Endothelial cell of umbilical vein (primary cell): ENCODE results near the gene SLC35F3. TPM values are rescaled to one million over a fixed set of nuclear protein-coding genes. Genes with fewer than 3 reads are reported as not detected.

ENCODE experiments used
- BruUV-seq: library from RNA; stranded (reverse); fragments of 400-500 nt; replicated peaks from 2 replicates; lab custom pipeline; 2021; lab: Mats Ljungman, UMichigan
- CTCF ChIA-PET: fragments of 300-600, 350-600 bp; sonication (Branson Sonifier 250); formaldehyde crosslinking; loops from one replicate; lab custom pipeline; 2021; ENCODE audit warnings: antibody characterized with exemption, inconsistent platforms; lab: Charles Lee
- POLR2A ChIA-PET: fragments of 300-600, 350-600 bp; sonication (Branson Sonifier 250); formaldehyde crosslinking; loops from one replicate; lab custom pipeline; 2021; ENCODE audit warnings: antibody characterized with exemption, inconsistent platforms; lab: Charles Lee
- DNase-seq: peaks from one replicate; pipeline ENCODE4 v3.0.0-alpha.2; 2011; ENCODE audit warnings: low read depth, low spot score
- FAIRE-seq: peaks from 2 replicates; lab custom pipeline; 2011; peaks lifted over from hg19 to GRCh38; lab: Jason Lieb, UNC
- H2AFZ ChIP-seq: 2 replicates; pipeline ENCODE4 v1.6.0; 2012; ENCODE audit warnings: low read depth, low read length, control low read depth, inconsistent platforms
- H3K27ac ChIP-seq: 2 replicates; pipeline ENCODE4 v1.5.1; 2011; ENCODE audit warnings: low read depth, mild to moderate bottlenecking, control low read depth, low read length, moderate library complexity; ENCODE audit not compliant: insufficient read depth
- H3K27me3 ChIP-seq, 2 experiments: 2 replicates each; pipeline versions ENCODE4 v1.6.0 to v1.6.1; 2011; ENCODE audit warnings: low read length in 2 of 2, mixed read lengths in 1 of 2; ENCODE audit not compliant: control insufficient read depth in 2 of 2, insufficient read depth in 2 of 2
- H3K36me3 ChIP-seq, 2 experiments: 2 replicates in 1 of 2; 3 replicates in 1 of 2; pipeline ENCODE4 v1.5.1; 2011; ENCODE audit warnings: low read length in 2 of 2, mild to moderate bottlenecking in 1 of 2, moderate library complexity in 1 of 2; ENCODE audit not compliant: control insufficient read depth in 2 of 2, insufficient read depth in 2 of 2; ENCODE audit errors: extremely low read depth in 1 of 2
- H3K4me1 ChIP-seq: 3 replicates; pipeline ENCODE4 v1.5.1; 2011; ENCODE audit warnings: mild to moderate bottlenecking, low read length; ENCODE audit not compliant: control insufficient read depth, insufficient read depth; ENCODE audit errors: extremely low read depth
- H3K4me2 ChIP-seq: 2 replicates; pipeline ENCODE4 v1.6.1; 2011; ENCODE audit warnings: low read length, control low read depth, mixed read lengths; ENCODE audit not compliant: insufficient read depth
- H3K4me3 ChIP-seq, 3 experiments: fragments of 200-600 bp in 1 of 3; sonication (generic), shearing (Covaris generic) in 1 of 3; replicated peaks in 1 of 3; 2 replicates each; pipeline ENCODE4 v1.5.1; 2011 to 2016; ENCODE audit warnings: control low read depth in 3 of 3, low read length in 3 of 3, mild to moderate bottlenecking in 2 of 3, inconsistent platforms in 1 of 3, low read depth in 1 of 3, moderate library complexity in 1 of 3; ENCODE audit not compliant: insufficient read depth in 1 of 3
- H3K79me2 ChIP-seq: 2 replicates; pipeline ENCODE4 v1.6.0; 2012; ENCODE audit warnings: low read length, inconsistent platforms; ENCODE audit not compliant: control insufficient read depth, insufficient read depth
- H3K9ac ChIP-seq: replicated peaks from 2 replicates; pipeline ENCODE3; 2011; ENCODE audit warnings: low read length, control low read depth; ENCODE audit not compliant: insufficient read depth; ENCODE audit errors: extremely low read depth
- H3K9me1 ChIP-seq: replicated peaks from 3 replicates; pipeline ENCODE4 v1.6.0; 2011; ENCODE audit warnings: mild to moderate bottlenecking, low read length; ENCODE audit not compliant: control insufficient read depth, insufficient read depth; ENCODE audit errors: extremely low read depth
- H3K9me3 ChIP-seq: replicated peaks from 2 replicates; pipeline ENCODE4 v1.5.1; 2012; ENCODE audit warnings: low read length, inconsistent platforms; ENCODE audit not compliant: control insufficient read depth, insufficient read depth
- H4K20me1 ChIP-seq: replicated peaks from 2 replicates; pipeline ENCODE3; 2011; ENCODE audit warnings: mild to moderate bottlenecking, low read length; ENCODE audit not compliant: control insufficient read depth, insufficient read depth; ENCODE audit errors: extremely low read depth
- FOS ChIP-seq: IDR thresholded peaks from 2 replicates; pipeline ENCODE4 v1.6.1; 2011; ENCODE audit warnings: mild to moderate bottlenecking, low read length, moderate library complexity, borderline replicate concordance; ENCODE audit not compliant: insufficient read depth
- JUN ChIP-seq: IDR thresholded peaks from 2 replicates; pipeline ENCODE4 v1.6.1; 2011; ENCODE audit warnings: borderline replicate concordance, low read depth; ENCODE audit not compliant: insufficient read length, insufficient read depth
- POLR2A ChIP-seq: IDR thresholded peaks from 2 replicates; pipeline ENCODE4 v1.6.1; 2012; ENCODE audit warnings: low read depth, mild to moderate bottlenecking, control low read depth, low read length
- dilution Hi-C: fragments of 300-500 bp; cut with MboI; formaldehyde crosslinking; loops from one replicate; pipeline ENCODE4 v1.15.0; 2019; ENCODE audit warnings: low sequenced_read_pairs; ENCODE audit not compliant: extremely low pct_ligation_motif_present
- intact Hi-C: fragments of 100-400 bp; cut with micrococcal nuclease; formaldehyde crosslinking; loops from one replicate; pipeline ENCODE4 v1.10.0; 2022
- polyA plus RNA-seq, 4 experiments: library from polyadenylated mRNA; depleted of rRNA in 3 of 4; stranded (reverse) in 3 of 4; unstranded in 1 of 4; fragments of >200 nt; gene quantifications; 2 replicates each; pipeline versions ENCODE4 v1.2.1 to v1.2.3, GENCODE V29; 2011 to 2012; ENCODE audit warnings: missing spikeins in 1 of 4
- total RNA-seq: library from RNA; stranded (reverse); gene quantifications from 2 replicates; pipeline ENCODE4 v1.2.3, GENCODE V29; 2021

The SLC35F3 gene
- total and polyA plus RNA-seq, 2 donors (not counting 3 experiments of a cell fraction or from before 2014, with no cell fraction given): not detected

DNA sequence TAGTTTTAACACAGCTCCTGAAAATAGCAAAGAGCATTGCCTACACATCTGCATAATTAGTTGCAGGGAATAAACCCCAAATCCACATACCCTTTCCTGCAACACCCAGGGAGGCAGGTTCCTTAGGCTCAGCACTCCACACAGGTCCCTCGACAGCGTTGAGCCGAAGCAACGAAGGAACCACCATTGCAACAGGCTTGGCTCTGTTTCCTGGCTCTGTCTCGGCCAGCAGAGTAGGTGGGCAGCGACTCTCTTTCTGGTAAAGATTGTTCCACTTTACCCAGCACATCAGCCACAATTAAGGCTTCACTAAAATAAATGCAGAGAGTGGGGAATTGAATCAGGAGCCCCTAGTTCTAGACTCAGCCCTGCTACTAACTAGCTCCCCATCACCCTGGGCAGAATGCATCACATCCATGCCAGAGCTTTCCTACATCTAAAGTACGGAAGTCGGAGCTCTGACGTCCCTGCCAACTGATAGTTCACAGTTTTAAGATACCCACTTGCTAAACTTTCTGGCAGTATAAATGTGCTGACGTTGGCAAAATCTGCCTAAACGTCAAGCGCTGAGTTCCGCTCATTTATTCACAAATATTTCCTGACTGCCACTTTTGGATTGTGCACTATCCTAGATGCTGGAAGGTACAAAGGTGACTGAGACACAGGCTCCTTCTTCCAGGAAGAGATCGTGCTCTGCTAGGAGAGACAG is 389.8 kb downstream of the SLC35F3 start:
- no peak overlapping the region for H2AFZ ChIP-seq
- H3K27ac ChIP-seq: no peak overlapping the region
- intact Hi-C loops (no loop called here), dilution Hi-C loops (no loop called here)
- H3K4me1 ChIP-seq: no peaks in the 10 kb centered on the region
- H3K27me3 ChIP-seq: no peaks in the 10 kb centered on the region
- H3K9me3 ChIP-seq: no peaks in the 10 kb centered on the region
- POLR2A ChIA-PET: no interaction called here
- DNase-seq: no peak
- FAIRE-seq: no peak
- no peaks in the 10 kb centered on the region for H3K36me3 ChIP-seq
- no peaks in the 10 kb centered on the region for H3K9me1 ChIP-seq
- no peak overlapping the region for H3K4me2 ChIP-seq
- no peak overlapping the region for H3K4me3 ChIP-seq
- H3K79me2 ChIP-seq: no peaks in the 10 kb centered on the region
- TF ChIP-seq POLR2A (no peak), FOS (no peak)
- CTCF ChIA-PET: interaction anchor here (1.0 to 2.2 kb wide), 2 partner anchors 14 to 16 kb away, joined by 4 to 9 read pairs; no protein-coding TSS in a partner anchor
- H4K20me1 ChIP-seq: no peaks in the 10 kb centered on the region
- no peak overlapping the region for H3K9ac ChIP-seq
- no TSS peak for BruUV-seq

DNA sequence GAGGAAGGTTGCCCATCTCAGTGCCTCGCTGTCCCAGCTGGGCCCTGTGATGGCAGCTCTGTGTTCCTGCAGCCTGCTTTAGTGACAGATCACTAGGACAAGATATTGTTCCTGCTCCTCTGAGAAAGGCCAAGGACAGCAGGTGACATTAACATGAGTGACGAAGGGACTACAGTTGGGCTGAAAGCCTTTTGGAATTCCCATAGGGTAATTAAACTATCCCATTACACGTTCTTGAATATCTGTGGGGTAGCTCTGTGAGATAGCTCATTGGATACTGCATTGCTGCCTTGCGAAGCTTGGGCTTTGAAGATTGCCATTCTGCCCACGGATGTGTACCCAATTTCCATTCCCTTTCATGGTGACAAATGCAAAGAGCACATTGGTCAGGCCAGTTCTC is 390.6 kb downstream of the SLC35F3 start:
- ChIA-PET CTCF (interaction anchor here (2.2 kb wide), 1 partner anchor 15 kb away, joined by 9 read pairs; no protein-coding TSS in a partner anchor), POLR2A (no interaction called here)
- no peaks in the 10 kb centered on the region for H3K9me1 ChIP-seq
- H3K36me3 ChIP-seq: no peaks in the 10 kb centered on the region
- H2AFZ ChIP-seq: no peak overlapping the region
- dilution Hi-C loops (no loop called here), intact Hi-C loops (no loop called here)
- H3K79me2 ChIP-seq: no peaks in the 10 kb centered on the region
- no peaks in the 10 kb centered on the region for H3K27me3 ChIP-seq
- DNase-seq: no peak
- no peak for TF ChIP-seq JUN
- no peak overlapping the region for H3K4me2 ChIP-seq
- FAIRE-seq: no peak
- H3K9me3 ChIP-seq: no peaks in the 10 kb centered on the region
- no peaks in the 10 kb centered on the region for H4K20me1 ChIP-seq
- no peak overlapping the region for H3K27ac ChIP-seq
- H3K9ac ChIP-seq: no peak overlapping the region
- no peaks in the 10 kb centered on the region for H3K4me1 ChIP-seq
- no peak overlapping the region for H3K4me3 ChIP-seq
- BruUV-seq: no TSS peak
